Umbilical cord (tissue), 2 donors: ENCODE measurements around the gene ATP5PO. TPM values are rescaled to one million over a fixed set of nuclear protein-coding genes. Genes with fewer than 3 reads are reported as not detected.
A peak's percentile ranks its signal among the peaks of the same experiment; 100 is the strongest.

ENCODE experiments used
- DNase-seq: peaks from one replicate; pipeline ENCODE4 v3.0.0-alpha.2; 2015; ENCODE audit warnings: low spot score
- total RNA-seq: library from RNA; depleted of rRNA; stranded (reverse); fragments of >200 nt; gene quantifications from one replicate; pipeline ENCODE4 v1.2.3, GENCODE V29; 2014; ENCODE audit warnings: low replicate concordance; ENCODE audit not compliant: insufficient read depth

ATP5PO gene, protein sequence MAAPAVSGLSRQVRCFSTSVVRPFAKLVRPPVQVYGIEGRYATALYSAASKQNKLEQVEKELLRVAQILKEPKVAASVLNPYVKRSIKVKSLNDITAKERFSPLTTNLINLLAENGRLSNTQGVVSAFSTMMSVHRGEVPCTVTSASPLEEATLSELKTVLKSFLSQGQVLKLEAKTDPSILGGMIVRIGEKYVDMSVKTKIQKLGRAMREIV
- 50.8 TPM for total RNA-seq

DNA sequence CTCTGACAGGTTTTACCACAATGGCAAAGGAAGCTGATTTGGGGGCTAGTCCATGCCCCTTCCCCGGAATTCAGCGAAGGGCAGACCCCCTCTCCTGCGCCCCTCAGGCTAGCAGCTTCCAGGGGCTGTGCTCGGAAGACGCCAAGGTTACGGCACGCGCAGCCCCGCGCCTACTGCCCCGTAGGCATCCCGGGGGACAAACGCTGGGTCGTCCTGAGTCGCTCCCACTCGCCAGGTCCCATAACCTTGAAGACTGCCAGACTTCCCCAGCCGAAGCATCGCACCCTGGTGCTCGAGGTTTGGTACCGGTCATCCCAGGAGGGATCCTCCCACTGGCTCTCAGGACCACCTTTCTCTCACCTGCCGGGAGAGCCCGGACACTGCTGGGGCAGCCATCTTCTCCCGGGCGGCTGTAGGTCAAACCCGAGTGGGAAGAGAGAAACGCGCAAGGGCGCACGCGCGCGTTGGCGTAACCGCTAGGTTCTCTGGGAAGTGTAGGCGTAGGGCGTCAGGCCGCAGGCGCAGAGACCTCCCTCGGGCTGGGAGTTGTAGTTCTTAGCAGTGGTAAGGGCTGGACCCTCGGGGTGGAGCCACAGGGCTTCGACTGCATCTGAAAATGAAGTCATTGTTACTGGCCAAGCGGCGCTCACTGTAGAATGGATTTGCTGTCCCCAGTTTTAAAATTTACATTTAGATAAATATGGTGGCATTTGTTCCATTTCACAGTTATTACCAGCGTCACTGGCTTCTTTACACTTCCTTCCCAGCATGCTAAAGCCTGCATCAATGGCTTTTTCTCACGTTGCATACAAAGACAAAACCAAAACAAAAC, at the start of gene ATP5PO:
ATP5PO (minus strand) TSS at position 437 of the 832 bp plus-strand sequence; CDS start at position 396, 41 bp downstream.
- peak; percentile 99 for DNase-seq

DNA sequence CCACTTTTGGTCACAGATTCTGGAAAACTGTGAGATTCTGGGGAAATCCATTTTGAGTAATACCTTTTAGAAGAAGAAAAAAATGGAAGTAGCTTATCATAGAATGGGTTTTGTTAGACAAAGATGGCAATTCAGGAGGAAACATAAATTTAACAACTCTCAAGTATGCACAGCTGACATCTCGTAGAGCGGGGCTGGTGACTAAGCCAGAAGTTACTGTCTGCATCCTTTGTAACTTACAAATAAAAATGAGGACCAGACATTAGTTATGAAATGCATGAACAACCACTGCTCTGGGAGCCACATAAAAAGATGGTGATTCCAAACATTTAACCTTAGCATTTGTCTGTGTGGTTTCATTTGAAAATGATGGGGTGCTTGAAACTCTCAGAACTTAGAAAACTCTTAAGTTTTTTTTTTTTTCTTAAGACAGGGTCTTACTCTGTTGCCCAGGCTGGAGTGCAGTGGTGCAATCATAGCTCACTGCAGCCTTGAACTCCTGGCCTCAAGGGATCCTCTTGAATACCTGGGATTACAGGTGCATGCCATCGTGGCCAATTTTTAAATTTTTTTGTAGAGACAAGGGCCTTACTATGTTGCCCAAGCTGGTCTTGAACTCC, 49.2 kb upstream of the ATP5PO start:
- no peak for DNase-seq

DNA sequence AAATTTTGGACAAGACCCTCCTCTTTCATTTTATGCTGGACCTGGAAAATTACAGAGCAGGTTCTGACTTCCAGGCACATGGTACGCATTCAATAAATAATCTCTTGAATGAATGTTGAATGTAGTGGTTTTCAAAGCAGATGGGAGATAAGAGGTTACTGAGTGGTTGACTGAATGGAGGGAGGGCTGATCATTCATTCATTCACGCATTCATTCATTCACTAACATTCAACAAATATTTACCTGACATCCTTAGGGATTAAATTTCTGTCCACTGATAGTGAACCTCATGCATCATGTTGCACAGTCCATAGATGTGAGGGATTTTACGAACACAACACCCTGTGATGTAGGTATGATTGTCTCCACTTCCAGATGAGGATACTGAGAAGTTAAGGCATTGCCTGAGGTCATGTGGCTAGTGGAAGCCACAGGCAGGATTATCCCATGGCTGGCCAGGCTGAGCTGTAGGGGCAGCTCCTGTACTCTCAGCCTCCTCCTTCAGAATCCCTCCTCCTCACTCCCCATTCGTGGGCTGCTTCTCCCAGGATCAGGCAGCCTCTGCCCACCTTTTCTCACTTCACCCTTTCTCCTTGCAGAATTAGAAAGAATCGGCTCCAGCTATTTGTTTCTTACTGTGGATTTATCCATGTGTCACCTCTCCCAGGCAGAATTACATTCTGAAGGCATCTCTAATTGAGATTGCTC, 48.4 kb upstream of the ATP5PO start:
- DNase-seq, result no peak

DNA sequence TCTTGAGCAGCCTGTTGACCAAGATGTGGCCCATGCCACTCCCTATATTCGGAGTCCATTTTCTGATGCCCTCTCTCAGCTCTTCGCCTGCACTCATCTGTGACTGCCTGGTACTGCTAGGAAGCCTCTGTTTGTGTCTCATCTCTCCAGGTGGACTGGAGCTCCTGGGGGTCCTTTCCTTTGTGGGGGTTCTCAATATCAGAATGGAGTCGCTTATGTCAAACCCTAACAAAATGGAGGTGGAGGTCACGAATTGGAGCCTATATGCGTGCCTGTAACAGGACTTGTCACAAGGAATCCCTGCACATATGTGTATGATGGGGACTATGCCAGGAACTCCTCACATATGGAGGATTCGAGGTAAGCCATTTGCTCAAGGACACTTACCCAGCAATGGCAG, 46.7 kb upstream of the ATP5PO start:
- no peak for DNase-seq

DNA sequence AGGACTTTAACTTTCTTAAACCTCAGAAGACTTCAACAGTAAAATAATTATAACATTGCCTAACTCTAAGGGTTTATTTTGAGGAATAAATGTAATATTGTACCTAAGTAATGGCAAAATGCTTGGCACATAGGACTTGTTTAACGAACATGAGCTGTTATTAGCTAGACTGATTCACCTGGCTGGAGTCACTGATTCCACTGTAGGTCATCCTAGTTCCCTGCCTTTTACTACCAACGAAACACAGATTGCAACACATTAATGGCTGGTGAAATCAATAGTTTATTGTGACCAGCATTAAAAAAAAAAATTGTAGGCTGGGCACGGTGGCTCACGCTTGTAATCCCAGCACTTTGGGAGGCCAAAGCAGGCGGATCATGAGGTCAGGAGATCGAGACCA, 45.5 kb upstream of the ATP5PO start:
- no peak for DNase-seq

DNA sequence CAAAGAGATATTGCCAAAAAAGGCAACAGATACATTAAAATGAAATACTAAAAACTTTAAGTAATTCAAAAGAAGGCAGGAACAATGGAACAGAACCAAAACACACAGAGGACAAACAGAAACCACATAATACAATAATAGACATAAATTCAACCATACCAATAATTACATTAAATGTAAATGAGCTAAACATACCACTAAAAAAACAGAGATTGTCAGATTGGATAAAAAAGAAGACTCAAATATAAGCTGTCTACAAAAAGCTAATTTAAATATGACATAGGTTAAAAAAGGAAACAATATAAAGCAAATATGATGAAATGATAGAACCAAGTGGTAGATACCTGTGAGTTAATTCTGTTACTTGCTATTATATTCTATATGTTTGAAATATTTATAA, 44.1 kb upstream of the ATP5PO start:
- no peak for DNase-seq

DNA sequence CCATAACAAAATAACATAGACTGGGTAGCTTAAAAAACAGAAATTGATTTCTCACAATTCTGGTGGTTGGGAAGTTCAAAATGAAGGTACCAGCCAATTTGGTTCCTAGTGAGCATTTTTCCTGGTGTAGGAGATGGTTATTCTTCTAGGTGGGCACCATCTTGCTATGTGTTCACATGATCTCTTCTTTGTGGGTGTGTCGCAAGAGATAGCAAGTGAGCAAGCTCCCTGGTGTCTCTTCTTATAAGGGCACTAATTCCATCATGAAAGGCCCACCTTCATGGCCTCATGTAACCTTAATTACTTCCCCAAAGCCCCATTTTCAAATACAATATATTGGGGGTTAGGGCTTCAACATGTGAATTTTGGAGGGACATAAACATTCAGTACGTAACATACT, 38.8 kb upstream of the ATP5PO start:
- no peak for DNase-seq

DNA sequence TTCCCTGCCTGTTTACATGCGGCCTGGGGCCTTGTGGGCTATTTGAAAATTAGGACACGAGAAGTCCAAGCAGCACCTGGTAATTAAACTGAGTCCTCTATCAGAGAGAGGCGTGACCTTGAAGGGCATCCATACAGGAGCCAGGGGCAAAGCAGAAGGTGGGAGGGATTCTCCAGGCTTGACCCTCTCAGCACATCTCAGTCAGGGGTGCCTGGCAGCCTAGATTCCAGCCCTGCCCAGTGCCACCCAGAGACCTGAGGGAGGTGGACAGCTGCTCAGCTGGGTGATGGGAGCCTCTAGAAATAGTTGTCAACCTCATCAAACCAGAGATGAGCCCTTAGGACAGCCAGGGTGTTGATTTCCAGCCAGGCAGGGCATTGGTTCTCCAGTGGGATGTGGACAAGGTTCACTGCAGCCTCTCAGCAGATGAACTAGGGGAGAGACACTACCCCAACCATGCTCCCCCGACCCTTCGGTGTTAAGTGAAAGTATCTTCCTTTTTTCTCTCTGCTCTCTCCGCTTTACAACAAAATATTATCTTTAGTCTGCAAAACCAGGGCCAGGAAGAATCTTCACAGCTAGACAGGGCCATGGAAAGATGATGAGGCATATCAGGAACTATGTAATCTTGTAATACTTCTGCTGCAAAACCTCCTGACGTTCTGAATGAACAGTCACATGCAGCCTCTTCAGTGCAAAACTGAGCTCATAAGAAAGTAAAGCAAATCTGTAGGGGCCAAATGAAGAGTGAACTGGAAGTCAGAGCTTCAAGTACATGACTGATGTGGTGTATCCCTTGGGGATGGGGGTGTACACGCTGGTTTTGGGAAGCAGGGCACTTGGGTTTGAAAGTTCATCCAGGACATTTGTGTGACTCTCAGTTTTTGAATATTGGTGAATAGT, 35.9 kb upstream of the ATP5PO start:
- DNase-seq, result peak; percentile 89

DNA sequence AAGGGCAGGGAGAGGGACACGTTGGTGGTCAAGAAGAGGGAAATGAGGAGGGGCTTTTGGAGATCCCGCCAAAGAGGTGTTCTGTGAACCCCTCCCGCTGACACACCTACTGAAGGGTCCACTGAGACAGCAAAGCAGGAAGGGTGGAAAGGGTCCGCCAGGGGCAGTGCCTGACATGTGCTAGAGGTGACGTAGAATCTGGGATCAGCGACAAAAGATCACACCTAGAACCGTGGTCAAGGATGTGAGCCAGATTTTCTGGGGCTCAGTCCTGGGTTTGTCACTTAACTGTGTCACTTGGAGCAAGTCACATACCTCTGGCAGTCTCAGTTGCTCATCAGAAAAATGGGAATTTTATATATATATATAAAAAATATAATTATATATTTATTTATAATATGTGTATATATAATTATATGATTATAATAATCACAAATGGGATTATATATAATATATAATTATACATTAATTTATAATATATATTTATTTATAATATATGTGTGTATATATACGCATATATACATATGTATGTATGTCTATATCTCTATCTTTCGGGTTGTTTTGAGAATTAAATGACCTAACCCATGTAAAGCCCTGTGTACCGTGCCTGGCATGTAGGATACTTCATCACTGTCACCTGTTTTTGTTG, 35.0 kb upstream of the ATP5PO start:
- DNase-seq, result no peak

DNA sequence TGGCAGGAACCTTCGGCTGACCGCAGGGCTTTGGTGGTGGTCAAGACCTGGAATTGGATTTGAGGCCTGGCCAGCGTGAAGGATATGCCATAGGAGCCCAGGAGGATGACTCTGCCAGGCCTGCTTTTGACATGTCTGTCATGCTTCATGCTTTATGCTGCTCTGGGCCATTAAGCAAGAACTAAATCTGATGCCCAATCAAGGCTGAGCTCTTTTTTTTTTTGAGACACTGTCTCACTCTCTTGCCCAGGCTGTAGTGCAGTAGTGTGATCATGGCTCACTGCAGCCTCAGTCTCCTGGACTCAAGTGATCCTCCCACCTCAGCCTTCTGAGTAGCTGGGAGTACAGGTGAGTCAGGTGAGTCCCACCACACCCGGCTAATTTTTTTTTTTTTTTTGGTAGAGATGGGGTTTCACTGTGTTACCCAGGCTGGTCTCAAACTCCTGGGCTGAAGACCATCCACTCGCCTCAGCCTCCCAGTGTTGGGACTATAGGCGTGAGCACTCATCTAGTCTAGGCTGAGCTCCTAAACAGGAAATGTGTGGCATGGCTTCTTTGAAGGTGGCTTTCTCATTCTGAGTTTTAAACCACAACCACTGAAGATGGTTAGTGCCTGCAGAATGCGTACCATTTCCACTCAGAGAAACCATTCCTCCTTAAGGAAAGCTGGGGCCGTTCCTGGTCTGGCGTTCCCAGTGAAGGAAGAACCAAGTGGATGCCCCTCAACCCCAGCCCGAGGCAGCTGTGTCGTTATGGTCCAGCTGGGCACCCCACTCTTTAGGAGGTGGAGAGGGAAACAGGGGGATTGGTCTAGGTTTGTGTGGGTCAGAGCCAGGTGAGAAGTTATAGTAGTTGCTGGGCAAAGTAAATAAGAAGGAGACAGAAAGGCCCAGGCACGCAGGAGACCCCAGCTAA, 34.2 kb upstream of the ATP5PO start:
- no peak for DNase-seq

DNA sequence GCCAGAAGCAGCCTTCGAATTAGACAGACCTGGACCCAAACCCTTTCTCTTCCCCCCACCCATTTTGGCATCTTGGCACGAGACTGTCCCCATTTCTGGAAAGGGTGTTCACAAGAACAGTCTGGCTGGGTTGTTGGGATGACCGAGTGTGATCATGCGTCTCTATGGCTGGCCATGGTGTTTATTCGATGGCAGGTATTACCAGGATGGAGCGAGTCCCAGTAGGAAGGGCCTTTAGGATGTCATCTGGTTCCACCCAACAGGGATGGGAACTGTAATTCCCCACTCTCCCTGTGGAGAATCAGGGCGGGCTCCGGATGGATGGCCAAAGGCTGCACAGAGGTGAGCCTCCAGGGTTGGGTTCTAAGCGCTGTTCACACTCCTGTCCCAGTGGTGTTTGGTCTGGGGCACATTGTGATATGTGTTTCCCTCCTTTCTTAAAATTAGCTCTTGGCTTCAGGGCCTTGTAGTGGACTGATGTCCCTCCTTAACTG, 33.4 kb upstream of the ATP5PO start:
- no peak for DNase-seq

DNA sequence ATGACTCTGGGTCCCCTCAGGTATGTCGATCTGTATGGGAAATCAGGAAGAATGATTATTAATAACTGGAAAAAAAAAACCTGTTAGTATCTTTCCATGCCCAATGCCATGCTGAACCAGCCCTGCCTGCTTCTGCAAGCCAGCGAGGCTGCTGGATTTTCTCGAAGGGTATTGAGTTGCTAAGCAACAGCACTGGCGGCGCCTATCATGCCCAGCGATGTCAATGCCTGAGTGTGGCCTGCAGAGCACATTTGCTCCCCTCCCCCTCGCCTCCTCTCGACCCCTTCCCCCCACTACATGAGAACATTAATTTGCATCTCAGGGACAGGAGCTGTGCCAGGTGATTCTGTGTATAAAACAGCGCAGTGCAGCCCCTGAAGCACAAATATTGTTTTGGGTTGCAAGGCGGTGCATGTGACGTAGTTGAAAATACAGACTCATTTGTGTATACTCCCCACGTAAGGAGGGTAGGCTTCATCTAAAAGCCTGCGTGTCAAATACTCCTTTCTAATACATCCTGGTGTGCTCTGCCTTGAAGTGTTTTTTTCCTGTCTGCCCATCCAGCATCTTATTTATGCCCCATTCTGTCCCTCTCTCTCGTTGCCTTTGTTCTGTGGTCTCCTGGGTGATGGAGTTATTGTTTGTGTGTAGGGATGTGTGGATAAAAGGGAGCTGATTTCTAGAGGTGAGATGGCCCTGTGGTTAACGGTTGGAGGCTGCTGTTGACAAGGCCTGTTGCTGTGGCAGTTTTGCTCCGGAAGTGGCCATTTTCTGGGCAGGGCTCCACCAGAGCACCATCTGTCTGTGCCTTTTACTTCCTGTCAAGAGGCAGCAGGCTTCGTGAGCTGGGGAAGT, 32.7 kb upstream of the ATP5PO start:
- DNase-seq, result no peak

DNA sequence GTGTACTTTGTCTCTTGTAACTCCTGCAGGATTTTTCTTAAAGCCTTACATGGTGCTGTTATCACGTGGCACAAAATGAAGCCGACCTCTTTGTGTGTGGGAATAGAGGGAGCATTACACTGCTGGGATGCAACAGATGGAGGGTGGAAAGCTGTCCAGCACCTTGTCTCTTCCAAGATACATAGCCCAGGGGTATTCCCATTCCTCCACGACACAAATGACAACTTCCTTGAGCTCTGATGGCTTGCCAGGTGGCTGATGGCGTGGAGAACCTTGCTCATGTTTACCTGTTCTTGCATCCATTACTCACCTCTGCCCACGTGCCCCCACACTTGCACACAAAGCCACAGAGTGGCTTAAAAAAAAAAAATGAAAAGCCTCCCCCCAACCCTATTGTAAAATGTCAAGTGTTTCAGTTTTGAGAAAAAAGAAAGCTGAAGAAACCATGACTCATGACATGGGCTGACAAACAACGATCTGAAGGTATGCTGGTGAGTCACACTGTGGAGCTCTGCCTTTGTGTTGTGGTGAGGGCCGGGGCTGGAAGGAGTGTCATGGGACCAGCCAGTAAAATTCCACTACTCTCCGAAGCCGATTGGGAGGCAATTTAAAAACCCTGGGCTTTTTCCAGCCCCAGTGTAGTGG, 32.0 kb upstream of the ATP5PO start:
- DNase-seq, result peak; percentile 95

DNA sequence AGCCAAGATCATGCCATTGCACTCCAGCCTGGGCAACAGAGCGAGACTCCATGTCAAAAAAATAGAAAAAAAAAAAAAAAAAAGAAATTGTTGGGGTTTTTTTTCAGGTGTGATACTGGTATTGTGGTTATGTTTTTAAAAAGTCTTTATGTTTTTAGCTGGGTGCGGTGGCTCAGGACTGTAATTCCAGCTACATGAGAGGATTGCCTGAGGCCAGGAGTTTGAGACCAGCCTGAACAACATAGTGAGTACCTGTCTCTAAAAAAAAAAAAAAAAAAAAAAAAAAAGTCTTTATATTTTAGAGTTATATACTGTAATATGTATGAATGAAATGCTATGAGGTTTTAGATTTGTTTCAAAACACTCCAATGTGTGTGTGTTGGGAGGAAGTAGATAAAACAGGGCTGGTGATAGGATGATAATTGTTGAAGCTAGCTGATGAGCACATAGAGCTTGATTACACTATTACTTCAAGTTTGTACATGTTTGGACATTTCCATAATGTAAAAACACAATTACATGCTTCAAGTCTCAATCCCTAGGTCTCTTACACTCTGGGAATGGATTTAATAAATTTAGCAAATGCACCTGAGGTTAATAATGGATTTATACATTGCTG, 30.2 kb upstream of the ATP5PO start:
- no peak for DNase-seq

DNA sequence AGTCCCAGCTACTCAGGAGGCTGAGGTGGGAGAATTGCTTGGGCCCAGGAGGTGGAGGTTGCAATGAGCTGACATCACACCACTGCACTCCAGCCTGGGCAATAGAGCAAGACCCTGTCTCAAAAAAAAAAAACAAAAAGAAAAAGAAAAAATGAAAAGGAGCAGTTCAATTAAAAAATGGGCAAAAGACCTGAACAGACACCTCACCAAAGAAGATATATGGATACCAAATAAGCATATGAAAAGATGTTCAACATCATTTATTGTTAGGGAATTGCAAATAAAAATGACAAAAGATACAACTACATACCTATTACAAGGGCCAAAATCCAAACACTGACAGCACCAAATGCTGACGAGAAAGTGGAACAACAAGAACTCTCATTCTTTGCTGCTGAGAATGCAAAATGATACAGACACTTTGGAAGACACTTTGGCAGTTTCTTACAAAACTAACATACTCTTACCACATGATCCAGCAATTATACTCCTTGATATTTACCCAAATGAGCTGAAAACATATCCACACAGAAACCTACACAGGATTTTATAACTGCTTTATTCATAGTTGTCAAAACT, 28.7 kb upstream of the ATP5PO start:
- no peak for DNase-seq

DNA sequence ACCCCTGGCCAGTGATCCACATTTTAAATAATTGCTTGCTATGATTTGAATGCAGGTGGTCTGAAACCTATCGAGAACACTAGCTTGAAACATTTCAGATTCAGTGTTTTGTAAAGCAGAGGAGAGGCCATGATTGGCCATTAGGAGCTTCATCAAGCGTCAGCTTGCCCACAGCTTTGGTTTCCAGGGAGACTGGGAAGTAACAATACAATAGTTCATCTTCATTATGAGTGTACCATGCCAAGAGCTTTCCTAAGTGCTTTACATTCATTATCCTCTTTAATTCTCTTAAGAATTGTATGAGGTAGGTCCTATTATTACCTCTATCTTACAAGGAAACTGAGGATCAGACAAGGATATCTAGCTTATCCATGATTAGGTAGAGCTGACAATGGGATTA, 27.7 kb upstream of the ATP5PO start:
- DNase-seq, result no peak

DNA sequence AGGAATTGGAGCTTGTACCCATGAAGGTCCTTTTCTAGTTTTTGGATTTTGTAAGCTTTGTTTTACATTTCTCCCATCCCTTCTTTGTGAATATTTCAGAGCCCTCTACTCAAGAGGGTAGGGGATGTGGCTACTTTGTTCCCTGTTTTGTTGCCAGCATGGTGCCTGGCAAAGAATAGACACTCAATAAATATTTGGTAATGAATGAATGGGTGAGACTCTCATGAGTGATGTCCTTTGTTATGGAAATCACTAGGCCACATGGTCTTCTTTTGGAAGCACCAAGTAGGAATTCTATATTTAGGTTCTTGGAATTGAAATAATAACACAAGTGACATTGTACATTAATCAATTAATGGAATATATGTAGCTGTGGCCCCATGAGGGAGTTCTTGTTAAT, 26.8 kb upstream of the ATP5PO start:
- DNase-seq, result no peak
